Measurements from ENCODE around the gene SLC8A3.

GRCh38 chr14:70086685-70087379, 101.9 kb downstream of the SLC8A3 start:
- TF ChIP-seq CTCF (IDR thresholded peaks at IDR 0.05; ENCODE audit: poor library complexity): peak; percentile 72
- no peak for TF ChIP-seq EZH2 (IDR thresholded peaks at IDR 0.05; ENCODE audit: borderline replicate concordance)
- no peak for TF ChIP-seq EZH2phosphoT487 (IDR thresholded peaks at IDR 0.05; ENCODE audit: low read depth, severe bottlenecking, unreplicated experiment)

Data from hepatocyte (in vitro differentiated cells).